ENCODE measurements around the gene PYGL.

Gene PYGL

GRCh38 chr14:50937800-50938199, 6.5 kb downstream of the PYGL start:
- no peaks in the 10 kb centered on the region for H3K9me3 ChIP-seq (ENCODE audit: control insufficient read depth, insufficient read depth, low read depth, low read length)
- POLR2A ChIA-PET = no interaction called here
- H3K36me3 ChIP-seq (ENCODE audit: control insufficient read depth in 2 of 2, insufficient read depth in 1 of 2, low read length in 2 of 2) = peaks cover 15 to 62% of the 10 kb centered on the region in 2 experiments
- H3K4me1 ChIP-seq (ENCODE audit: control insufficient read depth, insufficient read depth, low read length) = no peaks in the 10 kb centered on the region
- CTCF ChIA-PET = interaction anchor here (0.7 kb wide), 1 partner anchor 299 kb away, joined by 4 read pairs; no protein-coding TSS in a partner anchor
- TF ChIP-seq ZNF362 (tag by site-specific recombination; IDR thresholded peaks at IDR 0.05) (no peak), ZNF391 (tag by site-specific recombination; IDR thresholded peaks at IDR 0.05; ENCODE audit: borderline replicate concordance, low read depth) (no peak), ZXDB (tag by site-specific recombination; IDR thresholded peaks at IDR 0.05) (no peak), BCL11B (tag by site-specific recombination; IDR thresholded peaks at IDR 0.05; ENCODE audit: low read depth) (no peak), ZNF530 (tag by site-specific recombination; IDR thresholded peaks at IDR 0.05; ENCODE audit: low read depth) (no peak), ZFP69B (tag by site-specific recombination; IDR thresholded peaks at IDR 0.05) (no peak), KLF17 (tag by site-specific recombination; IDR thresholded peaks at IDR 0.05) (no peak), ZNF335 (tag by site-specific recombination; conservative IDR thresholded peaks at IDR 0.05) (no peak), ZNF416 (tag by site-specific recombination; IDR thresholded peaks at IDR 0.05) (no peak), ZNF302 (tag by site-specific recombination; IDR thresholded peaks at IDR 0.05; ENCODE audit: low read depth) (no peak), ZNF76 (tag by site-specific recombination; IDR thresholded peaks at IDR 0.05; ENCODE audit: borderline replicate concordance, low read depth) (no peak), ZNF132 (tag by site-specific recombination; IDR thresholded peaks at IDR 0.05; ENCODE audit: borderline replicate concordance) (no peak), YY1 (tag by site-specific recombination; IDR thresholded peaks at IDR 0.05) (no peak), ZNF549 (tag by site-specific recombination; IDR thresholded peaks at IDR 0.05) (no peak), ZNF776 (tag by site-specific recombination; IDR thresholded peaks at IDR 0.05; ENCODE audit: borderline replicate concordance) (no peak)
- H3K4me3 ChIP-seq (ENCODE audit: low read depth, low read length) = no peak overlapping the region
- no peak overlapping the region for H3K27ac ChIP-seq (ENCODE audit: extremely low read depth, low read depth, low read length)

- CTCF ChIA-PET = no interaction called here
- no peak for TF ChIP-seq ZNF621 (tag by site-specific recombination; IDR thresholded peaks at IDR 0.05)
- TF ChIP-seq PRDM4 (tag by site-specific recombination; IDR thresholded peaks at IDR 0.05) = no peak
- no peak for TF ChIP-seq ZNF366 (tag by site-specific recombination; conservative IDR thresholded peaks at IDR 0.05)
- TF ChIP-seq ZNF692 (tag by site-specific recombination; IDR thresholded peaks at IDR 0.05) = no peak
- no peak for TF ChIP-seq ZNF785 (tag by site-specific recombination; IDR thresholded peaks at IDR 0.05)
- TF ChIP-seq ZBTB26 (tag by site-specific recombination; optimal IDR thresholded peaks at IDR 0.05) = no peak
- no peak for TF ChIP-seq MYNN (tag by site-specific recombination; IDR thresholded peaks at IDR 0.05; ENCODE audit: borderline replicate concordance)
- no peak for TF ChIP-seq KLF17 (tag by site-specific recombination; IDR thresholded peaks at IDR 0.05)
- Histone ChIP-seq H3K4me1 (ENCODE audit: control insufficient read depth, insufficient read depth, low read length) (no peaks in the 10 kb centered on the region), H3K27ac (ENCODE audit: extremely low read depth, low read depth, low read length) (no peak overlapping the region), H3K36me3 (ENCODE audit: control insufficient read depth in 2 of 2, insufficient read depth in 1 of 2, low read length in 2 of 2) (peaks cover 12 to 64% of the 10 kb centered on the region in 2 experiments), H3K4me3 (ENCODE audit: low read depth, low read length) (no peak overlapping the region), H3K9me3 (ENCODE audit: control insufficient read depth, insufficient read depth, low read depth, low read length) (no peaks in the 10 kb centered on the region)
- POLR2A ChIA-PET = no interaction called here
These were observed 7.0 kb downstream of the PYGL start for GRCh38 chr14:50937325-50937724.
